K562 (cell line): ENCODE data around the gene HSD17B8. TPM values are rescaled to one million over a fixed set of nuclear protein-coding genes. Genes with fewer than 3 reads are reported as not detected.

ENCODE experiments used
- KLF6 ChIP-seq: fragments of 250-450 bp; sonication (Bioruptor Pico); IDR thresholded peaks from 2 replicates; pipeline ENCODE4 v1.4.0; 2020; ENCODE audit warnings: mild to moderate bottlenecking, moderate library complexity, borderline replicate concordance
- NCOA6 ChIP-seq: fragments of 450-650 bp; IDR thresholded peaks from 2 replicates; pipeline ENCODE4 v1.6.1; 2017; ENCODE audit warnings: mild to moderate bottlenecking
- NR2C1 ChIP-seq, 2 experiments: fragments of 450-650 bp; IDR thresholded peaks; 2 replicates each; pipeline ENCODE4 v1.6.1; 2017; ENCODE audit warnings: mild to moderate bottlenecking in 2 of 2, antibody characterized with exemption in 1 of 2, inconsistent platforms in 1 of 2, missing compliant biosample characterization in 1 of 2, missing genetic modification characterization in 1 of 2
- NR2C2 ChIP-seq, 2 experiments: fragments of 200-800 bp in 1 of 2; sonication (Bioruptor generic) in 1 of 2; sonication (generic) in 1 of 2; formaldehyde crosslinking in 1 of 2; IDR thresholded peaks; 2 replicates each; pipeline versions ENCODE4 v1.6.1 to v1.8.0; 2016 to 2022; ENCODE audit warnings: mild to moderate bottlenecking in 1 of 2, missing compliant biosample characterization in 1 of 2, missing genetic modification characterization in 1 of 2, missing genetic modification reagents in 1 of 2
- NR4A1 ChIP-seq, 2 experiments: fragments of 250-450 bp in 1 of 2; fragments of 450-650 bp in 1 of 2; sonication (Bioruptor Pico) in 1 of 2; IDR thresholded peaks; 2 replicates each; pipeline versions ENCODE4 v1.4.0 to v1.6.1; 2016 to 2020; ENCODE audit warnings: mild to moderate bottlenecking in 2 of 2, missing compliant biosample characterization in 1 of 2, missing genetic modification characterization in 1 of 2, moderate library complexity in 1 of 2
- NRF1 ChIP-seq, 2 experiments: fragments of 450-650 bp; IDR thresholded peaks in 1 of 2; conservative IDR thresholded peaks in 1 of 2; 2 replicates each; pipeline ENCODE4 v1.6.1; 2014; ENCODE audit warnings: mild to moderate bottlenecking in 2 of 2
- SIX5 ChIP-seq, 2 experiments: IDR thresholded peaks; 2 replicates each; pipeline ENCODE4 v1.6.1; 2011; ENCODE audit warnings: low read length in 2 of 2, borderline replicate concordance in 1 of 2, low read depth in 1 of 2, mild to moderate bottlenecking in 1 of 2, moderate library complexity in 1 of 2; ENCODE audit not compliant: insufficient read depth in 1 of 2
- SUPT5H ChIP-seq: fragments of 450-650 bp; IDR thresholded peaks from 2 replicates; pipeline ENCODE4 v1.6.1; 2016
- TFAM ChIP-seq: fragments of 250-450 bp; sonication (Bioruptor Pico); conservative IDR thresholded peaks from 2 replicates; pipeline ENCODE4 v1.5.0; 2021; ENCODE audit warnings: mild to moderate bottlenecking, moderate library complexity
- ZNF165 ChIP-seq: fragments of 250-450 bp; sonication (Bioruptor Pico); IDR thresholded peaks from 2 replicates; pipeline ENCODE4 v1.4.0; 2020; ENCODE audit warnings: borderline replicate concordance
- ZNF175 ChIP-seq: fragments of 200-800 bp; sonication (Bioruptor generic); IDR thresholded peaks from 2 replicates; pipeline ENCODE4 v1.6.1; 2016; ENCODE audit warnings: low read depth, mild to moderate bottlenecking, missing genetic modification characterization, missing compliant biosample characterization
- ZNF584 ChIP-seq: fragments of 200-800 bp; sonication (Bioruptor generic); IDR thresholded peaks from 2 replicates; pipeline ENCODE4 v1.6.1; 2016; ENCODE audit warnings: low read depth, mild to moderate bottlenecking, missing genetic modification characterization, missing compliant biosample characterization
- ZNF764 ChIP-seq: fragments of 250-450 bp; sonication (Bioruptor Pico); IDR thresholded peaks from 2 replicates; pipeline ENCODE4 v1.4.0; 2020; ENCODE audit warnings: low read depth, mild to moderate bottlenecking, moderate library complexity
- polyA plus RNA-seq, 8 experiments: library from polyadenylated mRNA; depleted of rRNA in 4 of 8; stranded (reverse) in 5 of 8; unstranded in 3 of 8; fragments of >200 nt; fragmentation: Nextera tagmentation in 2 of 8; fragmentation: Illumina TruSeq in 1 of 8; extraction: Ambion mirVana in 2 of 8; extraction: Trizol in 1 of 8; gene quantifications; 2 replicates each; pipeline versions ENCODE4 v1.2.1 to v1.2.3, GENCODE V29; 2011 to 2014; ENCODE audit warnings: inconsistent platforms in 1 of 8, missing spikeins in 1 of 8
- total RNA-seq, 7 experiments: library from RNA; depleted of rRNA in 6 of 7; stranded (reverse); fragments of >200 nt in 6 of 7; fragmentation: Illumina TruSeq in 2 of 7; extraction: Trizol in 2 of 7; gene quantifications; 2 replicates each; pipeline versions ENCODE4 v1.2.1 to v1.2.3, GENCODE V29; 2011 to 2021; ENCODE audit warnings: low replicate concordance in 1 of 7
- TF ChIP-seq, protein P1 (sequence below): fragments of 450-650 bp; IDR thresholded peaks from 2 replicates; pipeline ENCODE4 v1.7.0; 2016; ENCODE audit warnings: borderline replicate concordance
- TF ChIP-seq, protein P2 (sequence below): fragments of 450-650 bp; IDR thresholded peaks from 2 replicates; pipeline ENCODE4 v1.6.1; 2018; ENCODE audit warnings: mild to moderate bottlenecking, low read depth; ENCODE audit not compliant: partially characterized antibody
- TF ChIP-seq, protein P3 (sequence below): sonication (generic); formaldehyde crosslinking; IDR thresholded peaks from 2 replicates; pipeline ENCODE4 v1.8.0; 2022; ENCODE audit warnings: mild to moderate bottlenecking, missing genetic modification reagents
- TF ChIP-seq, protein P4 (sequence below), 2 experiments: IDR thresholded peaks; 2 replicates each; pipeline ENCODE4 v1.6.1; 2011; ENCODE audit warnings: borderline replicate concordance in 1 of 2, control low read depth in 1 of 2, low read depth in 1 of 2, low read length in 1 of 2, mild to moderate bottlenecking in 1 of 2, mixed read lengths in 1 of 2, moderate library complexity in 1 of 2; ENCODE audit not compliant: insufficient read depth in 1 of 2, insufficient read length in 1 of 2, poor library complexity in 1 of 2, severe bottlenecking in 1 of 2; ENCODE audit errors: extremely low read depth in 1 of 2

HSD17B8 gene
- total and polyA plus RNA-seq, 9 of the 15 experiments (the other 6 are each of a cell fraction or from before 2014, with no cell fraction given), result 3.7 to 35.2 (median 14.2) TPM

DNA sequence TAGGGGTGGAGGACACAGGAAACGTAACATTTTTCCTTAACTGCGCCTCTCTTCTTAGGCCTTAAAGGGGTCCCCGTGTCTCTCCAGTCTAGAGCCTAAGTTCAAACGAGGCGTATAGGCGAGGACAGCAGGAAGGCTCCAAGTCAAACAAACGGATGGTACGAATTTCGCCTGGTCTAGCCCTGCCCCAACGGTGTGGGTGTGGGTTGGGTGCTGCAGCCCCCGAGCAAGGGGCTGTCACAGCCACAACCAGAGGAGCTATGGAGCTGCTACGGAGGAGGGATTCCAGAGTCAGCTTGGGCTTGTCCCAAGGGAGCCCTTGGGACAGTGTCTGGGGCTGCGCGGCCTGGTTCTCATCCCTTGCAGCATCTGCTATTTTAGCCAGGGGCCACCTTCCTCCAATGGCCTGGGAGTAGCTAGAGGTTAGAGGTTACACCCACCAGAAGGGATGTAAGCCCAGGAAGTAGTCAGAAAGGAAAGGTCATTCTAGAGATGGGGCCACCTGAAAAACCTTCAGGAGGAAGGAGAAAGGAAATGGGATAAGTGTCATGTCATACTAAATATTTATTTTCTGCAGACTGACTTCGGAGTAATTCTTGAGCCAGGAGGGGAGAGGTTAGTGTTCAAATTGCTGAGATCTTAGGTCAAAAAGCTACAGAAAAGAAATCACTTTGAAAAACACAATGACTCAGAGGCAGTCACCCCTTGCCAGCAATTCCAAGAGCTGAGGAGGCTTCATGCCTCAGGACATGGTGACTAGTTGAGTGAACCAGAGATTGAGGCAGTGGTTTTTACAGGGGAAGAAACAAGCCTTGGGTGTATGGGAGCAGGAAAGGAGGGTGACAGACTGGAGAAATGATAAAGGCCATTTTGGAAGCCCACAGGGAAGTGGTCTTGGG, 45.5 kb downstream of the HSD17B8 start (continued):
- peak; percentile 79 for TF ChIP-seq NR2C1 (IDR thresholded peaks at IDR 0.05)
- peak; percentile 85 for TF ChIP-seq NR2C1 (tag; IDR thresholded peaks at IDR 0.05)
- peak; percentile 74; the same call in 1 of the 2 replicates for TF ChIP-seq ZNF165
- no peak for TF ChIP-seq NCOA6
- TF ChIP-seq SUPT5H, result peak; percentile 17
- TF ChIP-seq NR4A1 (CRISPR knock-in tag; IDR thresholded peaks at IDR 0.05), result peak; percentile 64; the same call in 1 of the 2 replicates
- TF ChIP-seq NR4A1 (tag; IDR thresholded peaks at IDR 0.05), result peak; percentile 43; the same call in 1 of the 2 replicates
- no peak for TF ChIP-seq SIX5 (IDR thresholded peaks at IDR 0.05; ENCODE audit: borderline replicate concordance in 1 of 2, insufficient read depth in 1 of 2, low read depth in 1 of 2, low read length in 2 of 2)
- TF ChIP-seq, protein P1, sequence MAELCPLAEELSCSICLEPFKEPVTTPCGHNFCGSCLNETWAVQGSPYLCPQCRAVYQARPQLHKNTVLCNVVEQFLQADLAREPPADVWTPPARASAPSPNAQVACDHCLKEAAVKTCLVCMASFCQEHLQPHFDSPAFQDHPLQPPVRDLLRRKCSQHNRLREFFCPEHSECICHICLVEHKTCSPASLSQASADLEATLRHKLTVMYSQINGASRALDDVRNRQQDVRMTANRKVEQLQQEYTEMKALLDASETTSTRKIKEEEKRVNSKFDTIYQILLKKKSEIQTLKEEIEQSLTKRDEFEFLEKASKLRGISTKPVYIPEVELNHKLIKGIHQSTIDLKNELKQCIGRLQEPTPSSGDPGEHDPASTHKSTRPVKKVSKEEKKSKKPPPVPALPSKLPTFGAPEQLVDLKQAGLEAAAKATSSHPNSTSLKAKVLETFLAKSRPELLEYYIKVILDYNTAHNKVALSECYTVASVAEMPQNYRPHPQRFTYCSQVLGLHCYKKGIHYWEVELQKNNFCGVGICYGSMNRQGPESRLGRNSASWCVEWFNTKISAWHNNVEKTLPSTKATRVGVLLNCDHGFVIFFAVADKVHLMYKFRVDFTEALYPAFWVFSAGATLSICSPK, result peak; percentile 70; the same call in 1 of the 2 replicates
- TF ChIP-seq ZNF584, result no peak
- TF ChIP-seq, protein P2, sequence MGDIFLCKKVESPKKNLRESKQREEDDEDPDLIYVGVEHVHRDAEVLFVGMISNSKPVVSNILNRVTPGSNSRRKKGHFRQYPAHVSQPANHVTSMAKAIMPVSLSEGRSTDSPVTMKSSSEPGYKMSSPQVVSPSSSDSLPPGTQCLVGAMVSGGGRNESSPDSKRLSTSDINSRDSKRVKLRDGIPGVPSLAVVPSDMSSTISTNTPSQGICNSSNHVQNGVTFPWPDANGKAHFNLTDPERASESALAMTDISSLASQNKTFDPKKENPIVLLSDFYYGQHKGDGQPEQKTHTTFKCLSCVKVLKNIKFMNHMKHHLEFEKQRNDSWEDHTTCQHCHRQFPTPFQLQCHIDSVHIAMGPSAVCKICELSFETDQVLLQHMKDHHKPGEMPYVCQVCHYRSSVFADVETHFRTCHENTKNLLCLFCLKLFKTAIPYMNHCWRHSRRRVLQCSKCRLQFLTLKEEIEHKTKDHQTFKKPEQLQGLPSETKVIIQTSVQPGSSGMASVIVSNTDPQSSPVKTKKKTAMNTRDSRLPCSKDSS, result peak; percentile 26
- peak; percentile 47; the same call in 1 of the 2 replicates for TF ChIP-seq ZNF175 (CRISPR knock-in tag)
- TF ChIP-seq NRF1 (conservative IDR thresholded peaks at IDR 0.05 in 1 of 2, IDR thresholded peaks at IDR 0.05 in 1 of 2), result no peak
- TF ChIP-seq ZNF764 (CRISPR knock-in tag), result peak; percentile 39; the same call in 1 of the 2 replicates
- TF ChIP-seq, protein P3, sequence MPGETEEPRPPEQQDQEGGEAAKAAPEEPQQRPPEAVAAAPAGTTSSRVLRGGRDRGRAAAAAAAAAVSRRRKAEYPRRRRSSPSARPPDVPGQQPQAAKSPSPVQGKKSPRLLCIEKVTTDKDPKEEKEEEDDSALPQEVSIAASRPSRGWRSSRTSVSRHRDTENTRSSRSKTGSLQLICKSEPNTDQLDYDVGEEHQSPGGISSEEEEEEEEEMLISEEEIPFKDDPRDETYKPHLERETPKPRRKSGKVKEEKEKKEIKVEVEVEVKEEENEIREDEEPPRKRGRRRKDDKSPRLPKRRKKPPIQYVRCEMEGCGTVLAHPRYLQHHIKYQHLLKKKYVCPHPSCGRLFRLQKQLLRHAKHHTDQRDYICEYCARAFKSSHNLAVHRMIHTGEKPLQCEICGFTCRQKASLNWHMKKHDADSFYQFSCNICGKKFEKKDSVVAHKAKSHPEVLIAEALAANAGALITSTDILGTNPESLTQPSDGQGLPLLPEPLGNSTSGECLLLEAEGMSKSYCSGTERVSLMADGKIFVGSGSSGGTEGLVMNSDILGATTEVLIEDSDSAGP (CRISPR knock-in tag), result 0 out of 2 replicates have a peak, but pooled peaks have one; percentile 47
- TF ChIP-seq NR2C2 (CRISPR knock-in tag; IDR thresholded peaks at IDR 0.05), result no peak; the same call in 1 of the 2 replicates
- TF ChIP-seq NR2C2 (tag; IDR thresholded peaks at IDR 0.05), result peak; percentile 86
- TF ChIP-seq KLF6 (CRISPR knock-in tag), result no peak
- TF ChIP-seq TFAM (CRISPR knock-in tag), result no peak
- TF ChIP-seq, protein P4, sequence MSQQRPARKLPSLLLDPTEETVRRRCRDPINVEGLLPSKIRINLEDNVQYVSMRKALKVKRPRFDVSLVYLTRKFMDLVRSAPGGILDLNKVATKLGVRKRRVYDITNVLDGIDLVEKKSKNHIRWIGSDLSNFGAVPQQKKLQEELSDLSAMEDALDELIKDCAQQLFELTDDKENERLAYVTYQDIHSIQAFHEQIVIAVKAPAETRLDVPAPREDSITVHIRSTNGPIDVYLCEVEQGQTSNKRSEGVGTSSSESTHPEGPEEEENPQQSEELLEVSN (IDR thresholded peaks at IDR 0.05; ENCODE audit: borderline replicate concordance in 1 of 2, extremely low read depth in 1 of 2, insufficient read depth in 1 of 2, insufficient read length in 1 of 2, low read depth in 1 of 2, low read length in 1 of 2, poor library complexity in 1 of 2, severe bottlenecking in 1 of 2), result no peak
